ENCODE measurements around the gene PTHLH. TPM values are rescaled to one million over a fixed set of nuclear protein-coding genes. Genes with fewer than 3 reads are reported as not detected.
A peak's percentile ranks its signal among the peaks of the same experiment; 100 is the strongest.

Gene PTHLH
- total and polyA plus RNA-seq, 10 of the 15 experiments (the other 5 are each of a cell fraction or from before 2014, with no cell fraction given), result 0.08 to 0.12 TPM; not detected in 8

- Histone ChIP-seq H3K9ac (ENCODE audit: control insufficient read depth, insufficient read depth, low read length) (no peak overlapping the region), H3K4me3 (no peak overlapping the region), H3K27me3 (replicated peaks in 1 of 2; ENCODE audit: control insufficient read depth in 2 of 2, insufficient read depth in 2 of 2, low read length in 1 of 2) (no peaks in the 10 kb centered on the region), H3K79me2 (ENCODE audit: control insufficient read depth, insufficient read depth, low read length) (no peaks in the 10 kb centered on the region), H3K4me2 (ENCODE audit: control insufficient read depth, insufficient read depth) (no peak overlapping the region), H3K9me3 (replicated peaks; ENCODE audit: control insufficient read depth, insufficient read depth, low read length) (no peaks in the 10 kb centered on the region), H2AFZ (ENCODE audit: control insufficient read depth, low read depth, low read length) (no peak overlapping the region), H3K4me1 (ENCODE audit: control insufficient read depth, insufficient read depth, low read length) (peaks cover 6% of the 10 kb centered on the region; the same call in 1 of the 2 replicates), H3K27ac (ENCODE audit: control insufficient read depth, insufficient read depth) (no peak overlapping the region), H4K20me1 (ENCODE audit: control insufficient read depth, insufficient read depth) (no peaks in the 10 kb centered on the region), H3K36me3 (ENCODE audit: control insufficient read depth in 2 of 2, insufficient read depth in 2 of 2, low read length in 1 of 2) (no peaks in the 10 kb centered on the region)
- ATAC-seq (no peak), FAIRE-seq (no peak), DNase-seq (ENCODE audit: low read depth, low spot score) (no peak)
- no peak for TF ChIP-seq DPF2 (IDR thresholded peaks at IDR 0.05)
- no peak for TF ChIP-seq BMI1 (IDR thresholded peaks at IDR 0.05; ENCODE audit: borderline replicate concordance)
- TF ChIP-seq SMAD5 (IDR thresholded peaks at IDR 0.05; ENCODE audit: low read depth), result no peak
- ChIA-PET SMC1A (ENCODE audit: uncharacterized antibody, unreplicated experiment) (no interaction called here), POLR2A (no interaction called here), CTCF (no interaction called here), RAD21 (ENCODE audit: unreplicated experiment) (no interaction called here)
- in situ Hi-C loops (cut with MboI) (no loop called here), intact Hi-C loops (cut with micrococcal nuclease; ENCODE audit: unreplicated experiment) (no loop called here)
- no TSS peak for BruUV-seq (replicated peaks)
- WGBS (ENCODE audit: insufficient coverage, insufficient replicate concordance, low lambda C conversion rate, missing lambda C conversion rate), result 0% methylated on average over 1 of the region's 1 CpG
These were observed 49.9 kb downstream of the PTHLH start for GRCh38 chr12:27922531-27923139.

GRCh38 chr12:27919671-27920235 is 52.8 kb downstream of the PTHLH start:
- in situ Hi-C loops (cut with MboI), result no loop called here
- DNase-seq (ENCODE audit: low read depth, low spot score) (no peak), FAIRE-seq (no peak), ATAC-seq (no peak)
- peak overlapping the region; percentile 12; the same call in 1 of the 2 replicates for H3K4me2 ChIP-seq (ENCODE audit: control insufficient read depth, insufficient read depth)
- WGBS (ENCODE audit: insufficient coverage, insufficient replicate concordance, low lambda C conversion rate, missing lambda C conversion rate), result 44% methylated on average over 7 of the region's 7 CpGs
- ChIA-PET RAD21 (ENCODE audit: unreplicated experiment) (no interaction called here), POLR2A (no interaction called here), CTCF (no interaction called here), SMC1A (ENCODE audit: uncharacterized antibody, unreplicated experiment) (no interaction called here)
- H3K9me3 ChIP-seq (replicated peaks; ENCODE audit: control insufficient read depth, insufficient read depth, low read length), result no peaks in the 10 kb centered on the region
- no peak overlapping the region for H3K4me3 ChIP-seq
- no peaks in the 10 kb centered on the region for H3K27me3 ChIP-seq (replicated peaks in 1 of 2; ENCODE audit: control insufficient read depth in 2 of 2, insufficient read depth in 2 of 2, low read length in 1 of 2)
- no peaks in the 10 kb centered on the region for H3K79me2 ChIP-seq (ENCODE audit: control insufficient read depth, insufficient read depth, low read length)
- H3K4me1 ChIP-seq (ENCODE audit: control insufficient read depth, insufficient read depth, low read length), result peaks cover 6% of the 10 kb centered on the region; the same call in 1 of the 2 replicates
- H3K9ac ChIP-seq (ENCODE audit: control insufficient read depth, insufficient read depth, low read length), result no peak overlapping the region
- H3K36me3 ChIP-seq (ENCODE audit: control insufficient read depth in 2 of 2, insufficient read depth in 2 of 2, low read length in 1 of 2), result no peaks in the 10 kb centered on the region
- no peak overlapping the region for H3K27ac ChIP-seq (ENCODE audit: control insufficient read depth, insufficient read depth)
- intact Hi-C loops (cut with micrococcal nuclease; ENCODE audit: unreplicated experiment), result no loop called here
- BruUV-seq (replicated peaks), result no TSS peak
- H4K20me1 ChIP-seq (ENCODE audit: control insufficient read depth, insufficient read depth), result no peaks in the 10 kb centered on the region
- H2AFZ ChIP-seq (ENCODE audit: control insufficient read depth, low read depth, low read length), result no peak overlapping the region; the same call in 1 of the 2 replicates
- TF ChIP-seq ZNF384 (IDR thresholded peaks at IDR 0.05; ENCODE audit: borderline replicate concordance, low read depth, low read length), result no peak
- TF ChIP-seq NFYB (IDR thresholded peaks at IDR 0.05; ENCODE audit: insufficient read depth, low read depth, low read length), result no peak
- TF ChIP-seq IRF4 (IDR thresholded peaks at IDR 0.05; ENCODE audit: low read depth, low read length), result no peak
- TF ChIP-seq NR2C1 (IDR thresholded peaks at IDR 0.05), result no peak
- TF ChIP-seq TCF12 (IDR thresholded peaks at IDR 0.05; ENCODE audit: low read depth, low read length), result no peak
- TF ChIP-seq USF1 (IDR thresholded peaks at IDR 0.05; ENCODE audit: borderline replicate concordance, extremely low read length, insufficient read depth, low read depth, low read length), result no peak
- TF ChIP-seq MYB (IDR thresholded peaks at IDR 0.05; ENCODE audit: borderline replicate concordance, low read depth, low read length), result no peak
- TF ChIP-seq CHD1 (IDR thresholded peaks at IDR 0.05; ENCODE audit: low read depth, low read length), result no peak
- no peak for TF ChIP-seq BHLHE40 (IDR thresholded peaks at IDR 0.05; ENCODE audit: borderline replicate concordance in 1 of 2, low read depth in 2 of 2, low read length in 1 of 2)
- no peak for TF ChIP-seq ZNF217 (IDR thresholded peaks at IDR 0.05)
- TF ChIP-seq BACH1 (IDR thresholded peaks at IDR 0.05; ENCODE audit: borderline replicate concordance), result no peak
- no peak for TF ChIP-seq FOXM1 (IDR thresholded peaks at IDR 0.05; ENCODE audit: low read depth, low read length)
- no peak for TF ChIP-seq MTA2 (IDR thresholded peaks at IDR 0.05; ENCODE audit: low read depth)
- TF ChIP-seq BCL3 (IDR thresholded peaks at IDR 0.05; ENCODE audit: borderline replicate concordance, insufficient read depth, low read depth, low read length, poor library complexity, severe bottlenecking), result no peak

Data from GM12878 (cell line).